ENCODE data around the gene MVB12B. TPM values are rescaled to one million over a fixed set of nuclear protein-coding genes. Genes with fewer than 3 reads are reported as not detected.

Gene MVB12B
- total RNA-seq, 1 donor from 2014 or later, result 13.1 TPM

- peak; percentile 99 for TF ChIP-seq CTCF (IDR thresholded peaks at IDR 0.05)
- Mint-ChIP-seq H3K27me3 (ENCODE audit: low read depth) (no peaks in the 10 kb centered on the region), H3K27ac (ENCODE audit: unreplicated experiment) (no peak overlapping the region), H3K9me3 (ENCODE audit: low read depth) (no peaks in the 10 kb centered on the region), H3K4me1 (ENCODE audit: low read depth) (peaks cover 13% of the 10 kb centered on the region), H3K36me3 (ENCODE audit: low read depth) (peaks cover 9% of the 10 kb centered on the region), H3K4me3 (ENCODE audit: unreplicated experiment) (no peak overlapping the region)
- DNase-seq (ENCODE audit: low spot score), result no peak
Measured at GRCh38 chr9:126398403-126399058, 71.9 kb downstream of the MVB12B start.

- DNase-seq (ENCODE audit: low spot score), result no peak
- TF ChIP-seq CTCF (IDR thresholded peaks at IDR 0.05), result no peak
- Mint-ChIP-seq H3K4me3 (ENCODE audit: unreplicated experiment) (no peak overlapping the region), H3K27me3 (ENCODE audit: low read depth) (no peaks in the 10 kb centered on the region), H3K4me1 (ENCODE audit: low read depth) (peaks cover 13% of the 10 kb centered on the region), H3K9me3 (ENCODE audit: low read depth) (no peaks in the 10 kb centered on the region), H3K36me3 (ENCODE audit: low read depth) (peaks cover 9% of the 10 kb centered on the region), H3K27ac (ENCODE audit: unreplicated experiment) (no peak overlapping the region)
Measured at GRCh38 chr9:126399251-126399650, 72.6 kb downstream of the MVB12B start.

- no peak for DNase-seq (ENCODE audit: low spot score)
- peaks cover 9% of the 10 kb centered on the region for H3K36me3 Mint-ChIP-seq (ENCODE audit: low read depth)
- H3K4me3 Mint-ChIP-seq (ENCODE audit: unreplicated experiment), result no peak overlapping the region
- H3K27ac Mint-ChIP-seq (ENCODE audit: unreplicated experiment), result no peak overlapping the region
- H3K9me3 Mint-ChIP-seq (ENCODE audit: low read depth), result no peaks in the 10 kb centered on the region
- peaks cover 13% of the 10 kb centered on the region for H3K4me1 Mint-ChIP-seq (ENCODE audit: low read depth)
- TF ChIP-seq CTCF (IDR thresholded peaks at IDR 0.05), result no peak
- H3K27me3 Mint-ChIP-seq (ENCODE audit: low read depth), result no peaks in the 10 kb centered on the region
Measured at GRCh38 chr9:126399789-126400188, 73.2 kb downstream of the MVB12B start.

GRCh38 chr9:126400571-126400970, 73.9 kb downstream of the MVB12B start:
- H3K27ac Mint-ChIP-seq (ENCODE audit: unreplicated experiment), result no peak overlapping the region
- H3K4me1 Mint-ChIP-seq (ENCODE audit: low read depth), result peaks cover 5% of the 10 kb centered on the region
- no peak overlapping the region for H3K4me3 Mint-ChIP-seq (ENCODE audit: unreplicated experiment)
- H3K27me3 Mint-ChIP-seq (ENCODE audit: low read depth), result no peaks in the 10 kb centered on the region
- TF ChIP-seq CTCF (IDR thresholded peaks at IDR 0.05), result no peak
- no peaks in the 10 kb centered on the region for H3K9me3 Mint-ChIP-seq (ENCODE audit: low read depth)
- H3K36me3 Mint-ChIP-seq (ENCODE audit: low read depth), result peaks cover 9% of the 10 kb centered on the region
- no peak for DNase-seq (ENCODE audit: low spot score)

GRCh38 chr9:126401107-126401506, 74.5 kb downstream of the MVB12B start:
- no peak overlapping the region for H3K27ac Mint-ChIP-seq (ENCODE audit: unreplicated experiment)
- TF ChIP-seq CTCF (IDR thresholded peaks at IDR 0.05), result no peak
- no peaks in the 10 kb centered on the region for H3K27me3 Mint-ChIP-seq (ENCODE audit: low read depth)
- H3K4me1 Mint-ChIP-seq (ENCODE audit: low read depth), result peaks cover 9% of the 10 kb centered on the region
- no peak overlapping the region for H3K4me3 Mint-ChIP-seq (ENCODE audit: unreplicated experiment)
- H3K36me3 Mint-ChIP-seq (ENCODE audit: low read depth), result peaks cover 8% of the 10 kb centered on the region
- H3K9me3 Mint-ChIP-seq (ENCODE audit: low read depth), result no peaks in the 10 kb centered on the region
- DNase-seq (ENCODE audit: low spot score), result no peak
